Measurements from ENCODE around the gene CCT7.
A peak's percentile ranks its signal among the peaks of the same experiment; 100 is the strongest.

CCT7 gene

DNA sequence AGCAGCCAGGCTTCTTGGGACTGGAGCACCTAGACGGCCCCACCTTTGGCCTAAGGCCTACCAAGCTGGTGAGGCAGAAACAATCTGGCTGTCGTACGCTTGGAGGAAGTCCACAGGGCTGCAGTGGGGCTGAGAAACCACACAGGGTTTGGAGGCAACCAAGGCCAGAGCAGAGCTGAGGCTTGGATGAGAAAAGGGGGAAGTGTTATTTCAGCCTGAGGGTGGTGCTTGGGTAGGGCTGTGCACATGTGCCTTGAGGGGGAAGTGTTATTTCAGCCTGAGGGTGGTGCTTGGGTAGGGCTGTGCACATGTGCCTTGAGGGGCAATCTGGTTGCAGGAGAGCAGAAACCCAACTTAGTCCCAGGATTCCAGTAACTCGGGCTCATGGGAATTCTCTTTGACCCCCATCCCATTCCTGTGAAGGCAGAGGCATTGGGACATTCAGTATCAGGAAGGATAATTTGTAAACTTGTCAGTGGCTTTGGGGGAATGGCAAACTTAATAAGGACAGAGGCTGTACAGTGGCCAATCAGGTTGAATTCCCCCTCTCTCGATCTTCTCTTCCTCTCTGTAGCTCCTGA, 51.1 kb downstream of the CCT7 start:
- Histone ChIP-seq H3K4me3 (ENCODE audit: insufficient read depth, low read length, poor library complexity, severe bottlenecking) (peak overlapping the region; percentile 85), H3K79me2 (ENCODE audit: insufficient read depth, low read length) (peaks cover 40% of the 10 kb centered on the region), H3K9ac (ENCODE audit: low read length) (peak overlapping the region; percentile 92), H3K36me3 (ENCODE audit: low read length) (no peaks in the 10 kb centered on the region), H3K9me3 (ENCODE audit: insufficient read depth, low read length) (no peaks in the 10 kb centered on the region), H3K4me2 (ENCODE audit: low read depth, low read length, poor library complexity, severe bottlenecking) (peak overlapping the region; percentile 91), H3F3A (ENCODE audit: insufficient read depth) (0 out of 2 replicates have a peak, but pooled peaks cover 3% of the 10 kb centered on the region), H3K9me2 (replicated peaks; ENCODE audit: insufficient read depth, low read length) (no peaks in the 10 kb centered on the region), H2AFZ (ENCODE audit: low read depth, low read length, severe bottlenecking) (peak overlapping the region; percentile 76), H3K27ac (ENCODE audit: low read depth, low read length) (peak overlapping the region; percentile 92), H3K27me3 (ENCODE audit: low read length) (no peaks in the 10 kb centered on the region), H4K20me1 (ENCODE audit: low read depth, low read length) (no peaks in the 10 kb centered on the region; the same call in 1 of the 2 replicates)
- TF ChIP-seq EZH2phosphoT487 (conservative IDR thresholded peaks at IDR 0.05; ENCODE audit: low read length): no peak
- TF ChIP-seq, protein P1, sequence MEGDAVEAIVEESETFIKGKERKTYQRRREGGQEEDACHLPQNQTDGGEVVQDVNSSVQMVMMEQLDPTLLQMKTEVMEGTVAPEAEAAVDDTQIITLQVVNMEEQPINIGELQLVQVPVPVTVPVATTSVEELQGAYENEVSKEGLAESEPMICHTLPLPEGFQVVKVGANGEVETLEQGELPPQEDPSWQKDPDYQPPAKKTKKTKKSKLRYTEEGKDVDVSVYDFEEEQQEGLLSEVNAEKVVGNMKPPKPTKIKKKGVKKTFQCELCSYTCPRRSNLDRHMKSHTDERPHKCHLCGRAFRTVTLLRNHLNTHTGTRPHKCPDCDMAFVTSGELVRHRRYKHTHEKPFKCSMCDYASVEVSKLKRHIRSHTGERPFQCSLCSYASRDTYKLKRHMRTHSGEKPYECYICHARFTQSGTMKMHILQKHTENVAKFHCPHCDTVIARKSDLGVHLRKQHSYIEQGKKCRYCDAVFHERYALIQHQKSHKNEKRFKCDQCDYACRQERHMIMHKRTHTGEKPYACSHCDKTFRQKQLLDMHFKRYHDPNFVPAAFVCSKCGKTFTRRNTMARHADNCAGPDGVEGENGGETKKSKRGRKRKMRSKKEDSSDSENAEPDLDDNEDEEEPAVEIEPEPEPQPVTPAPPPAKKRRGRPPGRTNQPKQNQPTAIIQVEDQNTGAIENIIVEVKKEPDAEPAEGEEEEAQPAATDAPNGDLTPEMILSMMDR (IDR thresholded peaks at IDR 0.05; ENCODE audit: insufficient read depth, low read length, poor library complexity, severe bottlenecking): no peak

DNA sequence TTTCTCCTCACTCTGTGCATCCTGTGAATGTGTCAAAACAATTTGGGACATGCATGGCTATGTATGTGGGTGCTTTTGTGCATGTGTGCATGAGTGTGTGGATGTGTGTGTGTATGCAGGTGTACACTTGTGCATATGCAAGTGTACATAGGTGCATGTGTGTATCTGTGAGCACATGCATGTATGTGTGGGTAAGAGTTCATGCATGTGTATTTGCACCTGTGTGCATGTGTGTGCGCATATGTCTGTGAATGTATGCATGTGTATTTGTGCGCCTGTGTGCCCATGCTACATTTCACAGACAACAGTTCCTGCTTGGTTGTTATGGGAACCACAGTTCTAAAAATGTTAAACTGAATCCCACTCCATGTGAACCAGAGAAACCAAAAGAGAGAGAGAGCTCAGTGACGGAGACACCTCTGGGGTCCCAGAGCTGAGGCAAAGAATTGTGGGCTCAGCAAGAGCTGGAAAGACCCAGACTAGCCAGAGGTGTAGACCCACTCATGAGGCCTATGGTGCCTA, 52.1 kb downstream of the CCT7 start:
- Histone ChIP-seq H2AFZ (ENCODE audit: low read depth, low read length, severe bottlenecking) (no peak overlapping the region), H3K9ac (ENCODE audit: low read length) (no peak overlapping the region), H3K36me3 (ENCODE audit: low read length) (no peaks in the 10 kb centered on the region), H4K20me1 (ENCODE audit: low read depth, low read length) (no peaks in the 10 kb centered on the region), H3K79me2 (ENCODE audit: insufficient read depth, low read length) (peaks cover 30% of the 10 kb centered on the region), H3K27ac (ENCODE audit: low read depth, low read length) (no peak overlapping the region), H3K27me3 (ENCODE audit: low read length) (no peaks in the 10 kb centered on the region), H3K4me3 (ENCODE audit: insufficient read depth, low read length, poor library complexity, severe bottlenecking) (no peak overlapping the region), H3F3A (ENCODE audit: insufficient read depth) (0 out of 2 replicates have a peak, but pooled peaks cover 3% of the 10 kb centered on the region), H3K4me2 (ENCODE audit: low read depth, low read length, poor library complexity, severe bottlenecking) (no peak overlapping the region), H3K9me3 (ENCODE audit: insufficient read depth, low read length) (no peaks in the 10 kb centered on the region), H3K9me2 (replicated peaks; ENCODE audit: insufficient read depth, low read length) (no peaks in the 10 kb centered on the region)
- TF ChIP-seq, protein P1 (IDR thresholded peaks at IDR 0.05; ENCODE audit: insufficient read depth, low read length, poor library complexity, severe bottlenecking): no peak
- no peak for TF ChIP-seq EZH2phosphoT487 (conservative IDR thresholded peaks at IDR 0.05; ENCODE audit: low read length)

DNA sequence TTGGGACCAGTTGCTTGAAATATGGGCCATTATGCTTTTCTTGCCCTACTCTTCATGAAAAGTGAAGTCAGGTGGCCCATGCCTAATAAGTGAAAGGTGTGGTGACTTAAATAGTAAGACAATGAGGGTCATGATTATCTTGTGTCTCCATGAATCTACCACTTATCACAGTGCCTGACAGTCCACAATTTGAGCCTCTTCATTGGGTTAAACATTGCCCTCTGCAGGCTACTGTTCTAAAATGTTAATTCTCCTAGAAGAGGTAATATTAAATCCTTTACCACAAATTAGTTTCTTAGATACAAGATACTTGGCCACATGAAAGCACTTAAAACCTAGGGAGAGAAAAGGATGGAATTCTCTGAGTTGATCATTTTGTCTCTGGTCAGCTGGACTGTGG, 55.2 kb downstream of the CCT7 start:
- no peak for TF ChIP-seq EZH2phosphoT487 (conservative IDR thresholded peaks at IDR 0.05; ENCODE audit: low read length)
- TF ChIP-seq, protein P1 (IDR thresholded peaks at IDR 0.05; ENCODE audit: insufficient read depth, low read length, poor library complexity, severe bottlenecking): no peak
- Histone ChIP-seq H3K4me3 (ENCODE audit: insufficient read depth, low read length, poor library complexity, severe bottlenecking) (no peak overlapping the region), H3K79me2 (ENCODE audit: insufficient read depth, low read length) (no peaks in the 10 kb centered on the region; the same call in 1 of the 2 replicates), H3K9me3 (ENCODE audit: insufficient read depth, low read length) (no peaks in the 10 kb centered on the region), H3K27me3 (ENCODE audit: low read length) (no peaks in the 10 kb centered on the region), H2AFZ (ENCODE audit: low read depth, low read length, severe bottlenecking) (no peak overlapping the region), H3K9ac (ENCODE audit: low read length) (no peak overlapping the region), H3K36me3 (ENCODE audit: low read length) (no peaks in the 10 kb centered on the region), H3K9me2 (replicated peaks; ENCODE audit: insufficient read depth, low read length) (no peaks in the 10 kb centered on the region), H3F3A (ENCODE audit: insufficient read depth) (0 out of 2 replicates have a peak, but pooled peaks cover 3% of the 10 kb centered on the region), H3K27ac (ENCODE audit: low read depth, low read length) (no peak overlapping the region), H4K20me1 (ENCODE audit: low read depth, low read length) (no peaks in the 10 kb centered on the region), H3K4me2 (ENCODE audit: low read depth, low read length, poor library complexity, severe bottlenecking) (no peak overlapping the region)

Measured in SU-DHL-6 (cell line).